GM19351 (cell line): ENCODE results near the gene ARID5A.

ENCODE experiments used
- ATAC-seq: cut with Tn5 transposase; IDR thresholded peaks from one replicate; pipeline ENCODE4 v1.9.1; 2021; ENCODE audit warnings: mild to moderate bottlenecking, moderate library complexity; ENCODE audit not compliant: unreplicated experiment

The ARID5A gene

GRCh38 chr2:96506907-96507240, 29.7 kb upstream of the ARID5A start:
- ATAC-seq: no peak

- peak; percentile 51 for ATAC-seq
Measured at GRCh38 chr2:96507957-96508520, 28.5 kb upstream of the ARID5A start.

- no peak for ATAC-seq
Measured at GRCh38 chr2:96508521-96509113, 27.9 kb upstream of the ARID5A start.

GRCh38 chr2:96509114-96509846, 27.3 kb upstream of the ARID5A start:
- peak; percentile 81 for ATAC-seq

- no peak for ATAC-seq
Measured at GRCh38 chr2:96509847-96510230, 26.7 kb upstream of the ARID5A start.

- ATAC-seq: no peak
Measured at GRCh38 chr2:96510931-96511595, 25.5 kb upstream of the ARID5A start.

GRCh38 chr2:96511851-96512250, 24.7 kb upstream of the ARID5A start:
- no peak for ATAC-seq

GRCh38 chr2:96512341-96512740, 24.2 kb upstream of the ARID5A start:
- ATAC-seq: no peak

- no peak for ATAC-seq
Measured at GRCh38 chr2:96514521-96514920, 22.0 kb upstream of the ARID5A start.

GRCh38 chr2:96517079-96517478, 19.5 kb upstream of the ARID5A start:
- no peak for ATAC-seq

- no peak for ATAC-seq
Measured at GRCh38 chr2:96520231-96520630, 16.3 kb upstream of the ARID5A start.

GRCh38 chr2:96520697-96521096, 15.9 kb upstream of the ARID5A start:
- no peak for ATAC-seq

GRCh38 chr2:96521219-96521618, 15.3 kb upstream of the ARID5A start:
- ATAC-seq: no peak

GRCh38 chr2:96522304-96523203, 14.0 kb upstream of the ARID5A start:
- no peak for ATAC-seq

GRCh38 chr2:96523659-96524481, 12.7 kb upstream of the ARID5A start:
- no peak for ATAC-seq

GRCh38 chr2:96524482-96525210, 11.9 kb upstream of the ARID5A start:
- no peak for ATAC-seq

- no peak for ATAC-seq
Measured at GRCh38 chr2:96525211-96525507, 11.4 kb upstream of the ARID5A start.

- no peak for ATAC-seq
Measured at GRCh38 chr2:96526101-96526591, 10.4 kb upstream of the ARID5A start.

GRCh38 chr2:96526615-96527285, 9.8 kb upstream of the ARID5A start:
- no peak for ATAC-seq
